Measurements from ENCODE around the gene TSTD1.
"Not testable (repeated sequence)": the region's sequence is repeated elsewhere in the genome, so short reads cannot be mapped to it uniquely, and the experiment has no call there.

- TF ChIP-seq CTCF (conservative IDR thresholded peaks at IDR 0.05; ENCODE audit: low read length); EZH2phosphoT487 (IDR thresholded peaks at IDR 0.05; ENCODE audit: borderline replicate concordance): not testable (repeated sequence)
Measured at GRCh38 chr1:161029466-161029865, 9.3 kb downstream of the TSTD1 start.
